HepG2 (cell line): ENCODE results near the gene SMPD3. TPM values are rescaled to one million over a fixed set of nuclear protein-coding genes. Genes with fewer than 3 reads are reported as not detected.

Experiments
- ATF1 ChIP-seq: IDR thresholded peaks from 2 replicates; pipeline ENCODE4 v1.6.1; 2016; ENCODE audit warnings: mild to moderate bottlenecking, control low read depth
- ATF5 ChIP-seq: sonication (generic); formaldehyde crosslinking; IDR thresholded peaks from 2 replicates; pipeline ENCODE4 v1.4.0; 2020; ENCODE audit warnings: mild to moderate bottlenecking, low read depth, missing genetic modification reagents
- HCFC1 ChIP-seq: fragments of 150-350 bp; IDR thresholded peaks from 2 replicates; pipeline ENCODE4 v1.6.1; 2014; ENCODE audit warnings: low read depth, low read length
- MED13 ChIP-seq: sonication (generic); formaldehyde crosslinking; IDR thresholded peaks from 2 replicates; pipeline ENCODE4 v1.5.0; 2020; ENCODE audit warnings: missing genetic modification reagents
- MIXL1 ChIP-seq: IDR thresholded peaks from 2 replicates; pipeline ENCODE4 v1.6.1; 2016
- MYPOP ChIP-seq: sonication (generic); formaldehyde crosslinking; IDR thresholded peaks from 2 replicates; pipeline ENCODE4 v1.8.1; 2023; ENCODE audit warnings: mild to moderate bottlenecking, moderate library complexity, missing genetic modification reagents
- NFAT5 ChIP-seq: sonication (generic); formaldehyde crosslinking; IDR thresholded peaks from 2 replicates; pipeline ENCODE4 v1.4.0; 2020; ENCODE audit warnings: missing genetic modification reagents
- PCBP2 ChIP-seq: fragments of 200-400 bp; formaldehyde crosslinking; optimal IDR thresholded peaks from 2 replicates; pipeline ENCODE3; 2018; ENCODE audit warnings: low read length, low read depth; ENCODE audit not compliant: poor library complexity, severe bottlenecking
- REL ChIP-seq: sonication (generic); formaldehyde crosslinking; conservative IDR thresholded peaks from 2 replicates; pipeline ENCODE4 v1.8.0; 2022; ENCODE audit warnings: mild to moderate bottlenecking, missing genetic modification reagents, moderate library complexity
- SP1 ChIP-seq, 2 experiments: fragments of 450-650 bp in 1 of 2; sonication (generic) in 1 of 2; formaldehyde crosslinking in 1 of 2; IDR thresholded peaks; 2 replicates each; pipeline versions ENCODE4 v1.4.0 to v1.6.1; 2016 to 2020; ENCODE audit warnings: missing genetic modification reagents in 1 of 2
- TFDP1 ChIP-seq: IDR thresholded peaks from 2 replicates; pipeline ENCODE4 v1.6.1; 2016; ENCODE audit warnings: missing compliant biosample characterization, missing genetic modification reagents, borderline replicate concordance
- ZBTB7A ChIP-seq: sonication (generic); formaldehyde crosslinking; IDR thresholded peaks from 2 replicates; pipeline ENCODE4 v1.8.0; 2022; ENCODE audit warnings: mild to moderate bottlenecking, missing genetic modification reagents
- ZNF205 ChIP-seq: IDR thresholded peaks from 2 replicates; pipeline ENCODE4 v1.6.1; 2018; ENCODE audit warnings: missing biosample characterization, missing genetic modification reagents
- ZNF292 ChIP-seq: sonication (generic); formaldehyde crosslinking; IDR thresholded peaks from 2 replicates; pipeline ENCODE4 v1.8.1; 2022; ENCODE audit warnings: mild to moderate bottlenecking, low read depth, missing genetic modification reagents, borderline replicate concordance
- ZNF512 ChIP-seq: sonication (generic); formaldehyde crosslinking; IDR thresholded peaks from 2 replicates; pipeline ENCODE4 v1.4.0; 2020; ENCODE audit warnings: mild to moderate bottlenecking, missing genetic modification reagents
- ZNF616 ChIP-seq: sonication (generic); formaldehyde crosslinking; IDR thresholded peaks from 2 replicates; pipeline ENCODE4 v1.5.0; 2020; ENCODE audit warnings: low read depth, mild to moderate bottlenecking, missing genetic modification reagents
- ZNF780A ChIP-seq: sonication (generic); formaldehyde crosslinking; IDR thresholded peaks from 2 replicates; pipeline ENCODE4 v1.8.0; 2022; ENCODE audit warnings: mild to moderate bottlenecking, missing genetic modification reagents, moderate library complexity
- ZNF841 ChIP-seq: sonication (generic); formaldehyde crosslinking; IDR thresholded peaks from 2 replicates; pipeline ENCODE4 v1.8.1; 2023; ENCODE audit warnings: missing genetic modification reagents, borderline replicate concordance
- polyA plus RNA-seq, 8 experiments: library from polyadenylated mRNA; depleted of rRNA in 3 of 8; stranded (reverse) in 7 of 8; unstranded in 1 of 8; fragments of >200 nt; fragmentation: Illumina TruSeq in 4 of 8; extraction: Trizol in 4 of 8; gene quantifications; 2 replicates each; pipeline versions ENCODE4 v1.2.1 to v1.2.3, GENCODE V29; 2011 to 2016; ENCODE audit warnings: low read depth in 4 of 8, missing spikeins in 1 of 8, mixed read lengths in 1 of 8; ENCODE audit not compliant: insufficient read depth in 1 of 8
- total RNA-seq, 5 experiments: library from RNA; depleted of rRNA; stranded (reverse); fragments of >200 nt; fragmentation: Illumina TruSeq; extraction: Trizol; gene quantifications; 2 replicates each; pipeline ENCODE4 v1.2.3, GENCODE V29; 2016; ENCODE audit warnings: low read depth in 1 of 5
- TF ChIP-seq, protein P1 (sequence below): IDR thresholded peaks from 2 replicates; pipeline ENCODE4 v1.6.1; 2016; ENCODE audit warnings: low read depth, borderline replicate concordance

SMPD3 gene
- total and polyA plus RNA-seq, 2 of the 13 experiments (the other 11 are each of a cell fraction or from before 2014, with no cell fraction given) = 0.07 to 0.32 TPM

- TF ChIP-seq ATF5 (peak; percentile 99; the same call in 1 of the 2 replicates), ZNF616 (peak; percentile 99), ZNF512 (0 out of 2 replicates have a peak, but pooled peaks have one; percentile 50), ZNF780A (peak; percentile 99), MYPOP (CRISPR knock-in tag) (peak; percentile 98), ZNF205 (CRISPR knock-in tag) (peak; percentile 95), ATF1 (CRISPR knock-in tag) (no peak), HCFC1 (peak; percentile 65), REL (CRISPR knock-in tag) (peak; percentile 100), SP1 (IDR thresholded peaks at IDR 0.05) (no peak), SP1 (CRISPR knock-in tag; IDR thresholded peaks at IDR 0.05) (peak; percentile 96), MED13 (peak; percentile 99), ZNF292 (CRISPR knock-in tag) (peak; percentile 91), MIXL1 (CRISPR knock-in tag) (peak; percentile 89), PCBP2 (no peak), NFAT5 (CRISPR knock-in tag) (peak; percentile 100), ZNF841 (peak; percentile 99), ZBTB7A (CRISPR knock-in tag) (peak; percentile 99), TFDP1 (peak; percentile 99)
- TF ChIP-seq, protein P1, sequence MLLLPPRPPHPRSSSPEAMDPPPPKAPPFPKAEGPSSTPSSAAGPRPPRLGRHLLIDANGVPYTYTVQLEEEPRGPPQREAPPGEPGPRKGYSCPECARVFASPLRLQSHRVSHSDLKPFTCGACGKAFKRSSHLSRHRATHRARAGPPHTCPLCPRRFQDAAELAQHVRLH (CRISPR knock-in tag) = peak; percentile 100
These were observed 137.4 kb downstream of the SMPD3 start, which contains the start of the genes PRMT7 and SLC7A6OS (continued) for GRCh38 chr16:68310774-68311511.
